GM19455 (cell line): ENCODE measurements around the gene FSIP1.

Experiments used
- ATAC-seq: cut with Tn5 transposase; IDR thresholded peaks from one replicate; pipeline ENCODE4 v1.9.1; 2021; ENCODE audit not compliant: unreplicated experiment

Gene FSIP1

GRCh38 chr15:39625451-39625850 lies 157.2 kb downstream of the FSIP1 start:
- ATAC-seq, result no peak

DNA sequence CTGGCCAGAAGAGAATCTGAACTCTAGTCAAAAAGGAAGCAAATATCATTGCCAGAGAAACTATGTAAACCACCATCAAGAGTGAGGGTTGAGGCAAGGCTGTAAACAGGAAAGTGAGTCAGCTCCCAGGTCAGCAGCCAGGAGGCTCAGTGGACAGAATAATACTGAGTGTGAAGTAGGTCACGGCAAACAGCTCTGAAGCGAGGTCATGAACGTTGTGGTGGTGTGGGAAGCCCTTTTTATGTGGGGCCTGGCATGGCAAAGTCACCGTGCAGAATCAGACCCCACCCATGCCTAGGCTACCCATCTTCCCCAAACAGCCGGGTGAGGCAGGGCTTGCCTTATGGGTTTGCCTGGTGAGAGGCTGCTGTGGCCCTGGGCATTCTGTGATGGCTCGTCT lies 157.8 kb downstream of the FSIP1 start:
- no peak for ATAC-seq

- peak; percentile 85 for ATAC-seq
Observed at GRCh38 chr15:39623529-39623931, 159.1 kb downstream of the FSIP1 start.

GRCh38 chr15:39622660-39623516 lies 159.8 kb downstream of the FSIP1 start:
- ATAC-seq, result no peak

DNA sequence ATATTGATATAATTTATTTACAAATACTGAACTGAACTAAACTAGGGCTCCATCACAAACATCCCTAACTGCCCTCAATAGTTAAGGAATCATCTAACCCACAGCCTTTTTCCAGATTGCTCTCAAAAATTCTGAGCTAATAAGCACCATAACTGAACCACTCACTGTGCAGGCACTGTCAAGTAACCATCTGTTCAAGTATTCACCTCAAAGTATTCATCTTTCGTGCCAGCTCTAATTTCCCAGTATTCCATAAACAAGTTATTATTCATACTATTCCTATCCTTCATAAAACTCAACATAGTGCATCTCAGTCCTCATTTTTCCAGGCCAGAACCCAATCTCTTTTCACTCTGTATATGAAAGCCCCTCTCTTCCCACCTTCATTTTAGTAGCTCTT lies 160.7 kb downstream of the FSIP1 start:
- no peak for ATAC-seq

DNA sequence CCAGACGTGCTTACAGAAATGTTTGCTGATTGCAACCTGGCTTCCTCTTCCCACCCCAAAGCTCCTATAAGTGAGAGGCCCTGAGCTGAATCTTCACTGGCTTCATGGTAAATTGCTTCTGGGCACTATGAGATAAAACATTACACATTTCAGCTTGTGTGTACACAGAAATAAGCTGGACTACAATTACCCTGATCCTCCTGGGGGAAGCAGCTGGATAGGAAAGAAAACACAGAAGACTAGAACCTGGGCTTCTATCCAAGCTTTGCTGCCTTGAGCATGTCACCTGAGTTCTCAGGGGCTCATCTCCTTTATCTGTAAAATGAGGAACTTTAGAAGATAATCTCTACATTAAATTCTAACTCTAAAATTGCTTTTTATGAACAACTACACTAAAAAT lies 161.4 kb downstream of the FSIP1 start:
- ATAC-seq, result no peak

- ATAC-seq, result no peak
Observed at GRCh38 chr15:39618063-39618823, 164.4 kb downstream of the FSIP1 start.

DNA sequence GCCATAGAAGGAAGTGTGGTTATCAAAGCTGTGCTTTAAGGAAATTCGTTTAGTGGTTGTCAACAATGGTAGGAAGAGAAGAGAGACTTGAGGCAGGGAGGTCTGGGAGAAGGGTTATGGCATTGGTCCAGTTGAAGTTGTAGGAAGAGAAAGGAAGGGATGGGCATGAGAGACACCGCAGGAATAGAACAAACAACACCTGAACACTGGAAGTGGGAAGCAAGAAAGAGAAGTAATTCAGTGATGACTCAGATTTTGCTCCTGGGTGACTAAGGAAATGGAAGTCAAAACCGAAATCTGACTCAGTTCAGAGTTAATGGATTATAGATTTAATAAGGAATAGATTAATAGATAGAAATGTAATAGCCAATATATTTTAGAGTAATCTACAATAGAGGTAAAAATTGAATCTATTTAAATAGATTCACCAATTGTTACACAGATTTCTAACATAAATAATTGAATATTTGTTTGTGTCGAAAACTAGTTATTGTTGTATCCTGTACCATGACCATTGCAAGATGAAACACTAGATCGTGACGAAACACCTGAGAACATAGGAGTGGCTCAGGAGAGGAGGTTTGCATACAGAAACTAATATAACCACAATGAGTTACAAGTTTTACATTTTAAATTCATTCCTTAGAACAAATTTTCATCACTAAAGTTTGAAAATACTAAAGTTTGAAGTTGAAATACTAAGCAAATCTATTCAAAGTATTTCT lies 165.7 kb downstream of the FSIP1 start:
- ATAC-seq, result no peak

- no peak for ATAC-seq
Observed at GRCh38 chr15:39613861-39614260, 168.8 kb downstream of the FSIP1 start.

GRCh38 chr15:39613271-39613670 lies 169.4 kb downstream of the FSIP1 start:
- no peak for ATAC-seq

- no peak for ATAC-seq
Observed at GRCh38 chr15:39610665-39611064, 172.0 kb downstream of the FSIP1 start.

- ATAC-seq, result no peak
Observed at GRCh38 chr15:39609166-39609916, 173.3 kb downstream of the FSIP1 start.

GRCh38 chr15:39608185-39609139 lies 174.2 kb downstream of the FSIP1 start:
- ATAC-seq, result no peak

- no peak for ATAC-seq
Observed at GRCh38 chr15:39605146-39605545, 177.5 kb downstream of the FSIP1 start.

- no peak for ATAC-seq
Observed at GRCh38 chr15:39602143-39602542, 180.5 kb downstream of the FSIP1 start.

GRCh38 chr15:39599871-39600270 lies 182.8 kb downstream of the FSIP1 start:
- no peak for ATAC-seq

DNA sequence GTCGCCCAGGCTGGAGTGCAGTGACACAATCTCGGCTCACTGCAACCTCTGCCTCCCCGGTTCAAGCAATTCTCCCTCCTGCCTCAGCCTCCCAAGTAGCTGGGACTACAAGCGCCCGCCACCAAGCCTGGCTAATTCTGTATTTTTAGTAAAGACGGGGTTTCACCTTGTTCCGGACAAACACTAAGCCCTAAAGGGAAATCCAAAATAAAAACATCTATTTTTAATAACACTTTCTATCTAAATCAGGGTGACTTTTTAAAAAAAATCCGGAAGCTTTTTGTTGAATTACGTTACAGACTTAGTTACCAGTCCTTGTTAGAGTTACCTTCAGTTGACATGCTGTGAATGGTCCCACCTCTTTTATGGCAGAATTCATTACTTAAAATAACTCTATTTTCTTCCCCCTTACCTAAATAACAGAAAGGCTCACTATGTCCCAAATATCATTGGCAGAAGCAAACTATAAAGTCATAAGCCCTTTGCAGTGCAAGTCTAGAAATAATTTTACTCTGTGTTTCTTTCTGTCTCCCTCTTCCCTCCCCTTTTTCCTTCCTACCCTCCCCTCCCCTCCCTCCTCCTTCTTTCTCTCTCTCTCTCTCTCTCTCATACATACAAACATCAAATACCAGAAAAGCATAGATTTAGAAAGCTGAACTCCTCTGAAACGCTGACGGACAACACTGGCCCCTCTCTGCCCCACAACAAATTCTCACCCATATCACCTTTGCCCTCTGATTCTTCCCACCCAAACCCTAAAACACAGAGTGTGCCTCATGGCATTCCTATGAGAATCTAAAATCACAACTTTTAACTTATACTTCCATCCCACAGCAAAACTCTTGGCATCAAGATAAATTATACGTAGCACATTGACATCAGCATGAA lies 183.4 kb downstream of the FSIP1 start:
- no peak for ATAC-seq

- no peak for ATAC-seq
Observed at GRCh38 chr15:39598186-39598850, 184.3 kb downstream of the FSIP1 start.
